ENCODE results near the gene FAM229B. TPM values are rescaled to one million over a fixed set of nuclear protein-coding genes. Genes with fewer than 3 reads are reported as not detected.
"Not testable (repeated sequence)": the region's sequence is repeated elsewhere in the genome, so short reads cannot be mapped to it uniquely, and the experiment has no call there.

The FAM229B gene
- total RNA-seq, 1 donor from 2014 or later: 29.2 TPM

- no peak overlapping the region for H3K4me3 Mint-ChIP-seq (ENCODE audit: unreplicated experiment)
- TF ChIP-seq CTCF (IDR thresholded peaks at IDR 0.05): no peak
- no peak overlapping the region for H3K27ac Mint-ChIP-seq (ENCODE audit: unreplicated experiment)
- no peaks in the 10 kb centered on the region for H3K9me3 Mint-ChIP-seq (ENCODE audit: unreplicated experiment)
- H3K36me3 Mint-ChIP-seq (ENCODE audit: unreplicated experiment): peaks cover 24% of the 10 kb centered on the region
- peaks cover 4% of the 10 kb centered on the region for H3K27me3 Mint-ChIP-seq (ENCODE audit: unreplicated experiment)
- peaks cover 3% of the 10 kb centered on the region for H3K4me1 Mint-ChIP-seq (ENCODE audit: unreplicated experiment)
- no peak for DNase-seq (ENCODE audit: extremely low spot score, unreplicated experiment)
These were observed 9.5 kb downstream of the FAM229B start for GRCh38 chr6:112096901-112097300.

- TF ChIP-seq CTCF (IDR thresholded peaks at IDR 0.05): no peak
- no peak overlapping the region for H3K4me3 Mint-ChIP-seq (ENCODE audit: unreplicated experiment)
- H3K27ac Mint-ChIP-seq (ENCODE audit: unreplicated experiment): no peak overlapping the region
- peaks cover 4% of the 10 kb centered on the region for H3K4me1 Mint-ChIP-seq (ENCODE audit: unreplicated experiment)
- peaks cover 44% of the 10 kb centered on the region for H3K36me3 Mint-ChIP-seq (ENCODE audit: unreplicated experiment)
- peaks cover 6% of the 10 kb centered on the region for H3K9me3 Mint-ChIP-seq (ENCODE audit: unreplicated experiment)
- DNase-seq (ENCODE audit: extremely low spot score, unreplicated experiment): no peak
- no peaks in the 10 kb centered on the region for H3K27me3 Mint-ChIP-seq (ENCODE audit: unreplicated experiment)
These were observed 13.2 kb downstream of the FAM229B start for GRCh38 chr6:112100561-112100960.

- H3K4me3 Mint-ChIP-seq (ENCODE audit: unreplicated experiment); H3K27me3 Mint-ChIP-seq (ENCODE audit: unreplicated experiment); H3K4me1 Mint-ChIP-seq (ENCODE audit: unreplicated experiment); H3K27ac Mint-ChIP-seq (ENCODE audit: unreplicated experiment); H3K9me3 Mint-ChIP-seq (ENCODE audit: unreplicated experiment); DNase-seq (ENCODE audit: extremely low spot score, unreplicated experiment): not testable (repeated sequence)
- peaks cover 65% of the 10 kb centered on the region for H3K36me3 Mint-ChIP-seq (ENCODE audit: unreplicated experiment)
These were observed 18.6 kb downstream of the FAM229B start for GRCh38 chr6:112106026-112106425.

GRCh38 chr6:112106562-112106961, 19.2 kb downstream of the FAM229B start:
- H3K9me3 Mint-ChIP-seq (ENCODE audit: unreplicated experiment): peaks cover 9% of the 10 kb centered on the region
- H3K27me3 Mint-ChIP-seq (ENCODE audit: unreplicated experiment): no peaks in the 10 kb centered on the region
- peaks cover 62% of the 10 kb centered on the region for H3K36me3 Mint-ChIP-seq (ENCODE audit: unreplicated experiment)
- peaks cover 4% of the 10 kb centered on the region for H3K4me1 Mint-ChIP-seq (ENCODE audit: unreplicated experiment)
- no peak for DNase-seq (ENCODE audit: extremely low spot score, unreplicated experiment)
- TF ChIP-seq CTCF (IDR thresholded peaks at IDR 0.05): no peak
- H3K4me3 Mint-ChIP-seq (ENCODE audit: unreplicated experiment): no peak overlapping the region
- H3K27ac Mint-ChIP-seq (ENCODE audit: unreplicated experiment): no peak overlapping the region

GRCh38 chr6:112109262-112109661, 21.9 kb downstream of the FAM229B start:
- H3K4me1 Mint-ChIP-seq (ENCODE audit: unreplicated experiment): no peaks in the 10 kb centered on the region
- H3K27ac Mint-ChIP-seq (ENCODE audit: unreplicated experiment): no peak overlapping the region
- no peak for TF ChIP-seq CTCF (IDR thresholded peaks at IDR 0.05)
- H3K27me3 Mint-ChIP-seq (ENCODE audit: unreplicated experiment): no peaks in the 10 kb centered on the region
- no peak for DNase-seq (ENCODE audit: extremely low spot score, unreplicated experiment)
- H3K36me3 Mint-ChIP-seq (ENCODE audit: unreplicated experiment): peaks cover 68% of the 10 kb centered on the region
- peaks cover 9% of the 10 kb centered on the region for H3K9me3 Mint-ChIP-seq (ENCODE audit: unreplicated experiment)
- H3K4me3 Mint-ChIP-seq (ENCODE audit: unreplicated experiment): no peak overlapping the region

GRCh38 chr6:112113431-112113830, 26.0 kb downstream of the FAM229B start:
- Mint-ChIP-seq H3K27me3 (ENCODE audit: unreplicated experiment) (no peaks in the 10 kb centered on the region), H3K27ac (ENCODE audit: unreplicated experiment) (no peak overlapping the region), H3K36me3 (ENCODE audit: unreplicated experiment) (peaks cover 76% of the 10 kb centered on the region), H3K4me3 (ENCODE audit: unreplicated experiment) (no peak overlapping the region), H3K9me3 (ENCODE audit: unreplicated experiment) (no peaks in the 10 kb centered on the region), H3K4me1 (ENCODE audit: unreplicated experiment) (no peaks in the 10 kb centered on the region)
- TF ChIP-seq CTCF (IDR thresholded peaks at IDR 0.05): no peak
- no peak for DNase-seq (ENCODE audit: extremely low spot score, unreplicated experiment)

All from osteocyte (in vitro differentiated cells).